Trophoblast cell (in vitro differentiated cells and primary cell): ENCODE data around the gene ARHGAP10.

Experiments
- DNase-seq, 2 donors: peaks; one replicate each; pipeline ENCODE4 v3.0.0-alpha.2; 2016
- H2AFZ ChIP-seq: 2 replicates; pipeline ENCODE4 v1.6.1; 2013; ENCODE audit warnings: low read length, moderate library complexity, mild to moderate bottlenecking; ENCODE audit not compliant: insufficient read depth, poor library complexity
- H2AK5ac ChIP-seq: 2 replicates; pipeline ENCODE4 v1.6.1; 2013; ENCODE audit warnings: mild to moderate bottlenecking, low read length
- H2BK120ac ChIP-seq: 2 replicates; pipeline ENCODE4 v1.6.1; 2013; ENCODE audit warnings: low read length, mild to moderate bottlenecking, moderate library complexity; ENCODE audit not compliant: insufficient read depth, poor library complexity
- H2BK12ac ChIP-seq: 2 replicates; pipeline ENCODE4 v1.6.1; 2013; ENCODE audit warnings: mild to moderate bottlenecking, low read length, moderate library complexity
- H2BK5ac ChIP-seq: 2 replicates; pipeline ENCODE4 v1.6.1; 2013; ENCODE audit warnings: low read length, low read depth, moderate library complexity, mild to moderate bottlenecking; ENCODE audit not compliant: poor library complexity
- H3K14ac ChIP-seq: 2 replicates; pipeline ENCODE4 v1.6.1; 2013; ENCODE audit warnings: mild to moderate bottlenecking, low read length
- H3K18ac ChIP-seq: 2 replicates; pipeline ENCODE4 v1.6.1; 2013; ENCODE audit warnings: mild to moderate bottlenecking, low read length
- H3K23ac ChIP-seq: 2 replicates; pipeline ENCODE4 v1.6.1; 2013; ENCODE audit warnings: low read length
- H3K27ac ChIP-seq: 2 replicates; pipeline ENCODE4 v1.5.1; 2013; ENCODE audit warnings: low read depth, mild to moderate bottlenecking, inconsistent platforms, low read length, moderate library complexity
- H3K27me3 ChIP-seq: 2 replicates; pipeline ENCODE4 v1.6.1; 2013; ENCODE audit warnings: inconsistent platforms, mild to moderate bottlenecking, low read length, moderate library complexity; ENCODE audit not compliant: insufficient read depth
- H3K36me3 ChIP-seq, 2 experiments: 1 replicate in 1 of 2; 2 replicates in 1 of 2; pipeline ENCODE4 v1.6.1; 2013; ENCODE audit warnings: low read length in 2 of 2, mild to moderate bottlenecking in 2 of 2, moderate library complexity in 1 of 2; ENCODE audit not compliant: insufficient read depth in 2 of 2, control insufficient read depth in 1 of 2
- H3K4ac ChIP-seq: 2 replicates; pipeline ENCODE4 v1.6.1; 2013; ENCODE audit warnings: low read depth, mild to moderate bottlenecking, low read length, moderate library complexity
- H3K4me1 ChIP-seq, 2 experiments: 1 replicate in 1 of 2; 2 replicates in 1 of 2; pipeline ENCODE4 v1.6.1; 2013; ENCODE audit warnings: low read length in 2 of 2, mild to moderate bottlenecking in 2 of 2, moderate library complexity in 1 of 2; ENCODE audit not compliant: insufficient read depth in 2 of 2, control insufficient read depth in 1 of 2
- H3K4me2 ChIP-seq: 2 replicates; pipeline ENCODE4 v1.6.1; 2013; ENCODE audit warnings: inconsistent platforms, mild to moderate bottlenecking, low read length, moderate library complexity
- H3K4me3 ChIP-seq: 2 replicates; pipeline ENCODE4 v1.5.1; 2013; ENCODE audit warnings: mild to moderate bottlenecking, low read depth, low read length, inconsistent platforms
- H3K79me1 ChIP-seq: one replicate; pipeline ENCODE4 v1.6.1; 2013; ENCODE audit warnings: low read length
- H3K79me2 ChIP-seq: 2 replicates; pipeline ENCODE4 v1.6.1; 2013; ENCODE audit warnings: low read length, mild to moderate bottlenecking; ENCODE audit not compliant: control insufficient read depth, insufficient read depth, poor library complexity
- H3K9ac ChIP-seq: 2 replicates; pipeline ENCODE4 v1.6.1; 2013; ENCODE audit warnings: mild to moderate bottlenecking, low read length
- H3K9me3 ChIP-seq: 2 replicates; pipeline ENCODE4 v1.6.1; 2013; ENCODE audit warnings: low read depth, mild to moderate bottlenecking, control low read depth, inconsistent platforms, low read length; ENCODE audit not compliant: insufficient read depth
- H4K12ac ChIP-seq: 2 replicates; pipeline ENCODE4 v1.6.1; 2013; ENCODE audit warnings: low read depth, mild to moderate bottlenecking, low read length, moderate library complexity
- H4K8ac ChIP-seq: 2 replicates; pipeline ENCODE4 v1.6.1; 2013; ENCODE audit warnings: low read depth, mild to moderate bottlenecking, low read length, moderate library complexity
- H4K91ac ChIP-seq: one replicate; pipeline ENCODE4 v1.6.1; 2013; ENCODE audit warnings: low read depth, mild to moderate bottlenecking, low read length, moderate library complexity
- WGBS: extraction: QIAGEN DNeasy Blood & Tissue Kit; methylation state at CpG from one replicate; pipeline ENCODE4 v1.1.7; 2013; ENCODE audit warnings: missing lambda C conversion rate; ENCODE audit not compliant: insufficient read length, insufficient coverage; ENCODE audit errors: extremely low coverage; 5-methylcytosine and 5-hydroxymethylcytosine counted together

Gene ARHGAP10

DNA sequence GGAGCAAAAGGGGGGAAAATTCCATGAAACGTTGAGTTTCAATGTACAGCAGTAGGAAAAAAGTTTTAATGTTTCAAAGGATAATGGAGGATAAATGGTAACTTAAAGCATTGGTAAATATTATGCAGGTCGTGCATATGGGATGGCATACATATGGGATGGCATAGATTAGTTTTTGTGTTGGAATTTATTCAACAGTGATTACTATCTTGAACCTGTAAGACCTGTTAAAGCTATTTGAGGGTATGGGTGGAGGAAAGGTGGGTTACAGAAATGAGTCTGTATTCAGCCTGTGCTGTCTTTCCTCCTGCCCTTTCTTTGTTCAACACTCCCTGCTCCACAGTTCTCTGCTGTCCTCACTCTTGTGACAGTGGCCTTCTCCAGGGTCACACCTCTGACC lies 54.6 kb downstream of the ARHGAP10 start:
- Histone ChIP-seq H3K23ac (no peak overlapping the region), H3K4me2 (no peak overlapping the region), H2AFZ (no peak overlapping the region), H2BK120ac (no peak overlapping the region), H2BK12ac (no peak overlapping the region), H3K9me3 (no peaks in the 10 kb centered on the region), H3K79me1 (no peaks in the 10 kb centered on the region), H2AK5ac (no peak overlapping the region), H2BK5ac (no peak overlapping the region), H4K91ac (no peak overlapping the region), H3K4ac (peak overlapping the region; percentile 17), H4K12ac (no peak overlapping the region), H3K27ac (no peak overlapping the region), H4K8ac (no peak overlapping the region), H3K79me2 (peaks cover 4% of the 10 kb centered on the region), H3K4me3 (no peak overlapping the region), H3K14ac (no peak overlapping the region), H3K27me3 (no peaks in the 10 kb centered on the region), H3K9ac (no peak overlapping the region), H3K36me3 (no peaks in the 10 kb centered on the region), H3K4me1 (peaks cover 10% of the 10 kb centered on the region in 2 experiments), H3K18ac (no peak overlapping the region)
- no CpG with 5 or more reads among the region's 2 CpGs for WGBS
- peak in 1 of 2 donors; percentile 70 for DNase-seq

DNA sequence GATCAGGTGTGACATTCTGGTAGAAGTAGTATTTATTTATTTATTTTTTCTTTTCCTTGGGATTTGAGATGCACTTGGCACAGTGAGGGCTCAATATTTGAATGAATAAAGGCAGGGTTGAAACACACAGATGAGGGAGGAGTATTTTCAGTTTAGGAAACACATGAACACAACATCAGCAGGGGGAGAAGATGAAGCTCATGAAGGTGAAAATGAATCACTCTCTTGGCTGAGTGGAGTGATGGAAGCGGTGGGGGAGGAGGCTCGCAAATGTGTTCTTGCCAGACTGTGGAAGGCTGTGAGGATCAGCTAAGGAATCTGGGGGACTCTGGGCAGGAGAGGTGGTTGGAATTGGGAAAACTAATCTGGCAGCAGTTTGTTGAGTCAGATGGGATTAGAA lies 55.3 kb downstream of the ARHGAP10 start:
- Histone ChIP-seq H4K8ac (no peak overlapping the region), H3K79me2 (peaks cover 4% of the 10 kb centered on the region), H2AFZ (no peak overlapping the region), H3K18ac (no peak overlapping the region), H3K9ac (no peak overlapping the region), H2BK5ac (no peak overlapping the region), H3K27ac (no peak overlapping the region), H3K4me2 (no peak overlapping the region), H3K79me1 (no peaks in the 10 kb centered on the region), H2BK12ac (no peak overlapping the region), H3K4me1 (peaks cover 10% of the 10 kb centered on the region in 2 experiments), H3K36me3 (no peaks in the 10 kb centered on the region), H3K9me3 (no peaks in the 10 kb centered on the region), H4K12ac (no peak overlapping the region), H3K4ac (peak overlapping the region; percentile 1), H3K27me3 (no peaks in the 10 kb centered on the region), H2AK5ac (no peak overlapping the region), H3K23ac (no peak overlapping the region), H3K4me3 (no peak overlapping the region), H2BK120ac (no peak overlapping the region), H3K14ac (no peak overlapping the region), H4K91ac (no peak overlapping the region)
- WGBS, result no CpG with 5 or more reads among the region's 2 CpGs
- DNase-seq, result no peak

DNA sequence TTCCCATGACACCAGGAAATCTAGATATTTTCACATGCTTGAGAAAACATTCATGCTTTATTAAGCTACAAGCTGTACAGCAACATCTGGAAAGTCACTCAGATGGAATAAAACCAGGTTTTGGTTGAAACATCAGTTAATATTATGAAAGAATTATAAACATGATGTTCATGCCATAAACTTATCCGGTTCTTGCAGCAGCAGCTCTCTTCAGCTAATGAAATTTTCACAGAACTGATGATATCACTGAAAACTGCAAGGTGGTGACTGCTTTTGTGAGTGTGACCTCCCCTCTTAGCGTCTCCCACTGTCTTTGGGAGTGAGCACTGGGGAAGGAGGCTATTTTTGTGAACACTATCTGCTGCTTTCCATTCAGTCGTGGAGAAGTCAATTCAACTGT lies 56.9 kb downstream of the ARHGAP10 start:
- Histone ChIP-seq H3K4me3 (no peak overlapping the region), H3K4me1 (peaks cover 10 to 13% of the 10 kb centered on the region in 2 experiments), H3K4me2 (no peak overlapping the region), H3K27ac (no peak overlapping the region), H4K12ac (no peak overlapping the region), H3K9ac (no peak overlapping the region), H3K79me1 (no peaks in the 10 kb centered on the region), H3K4ac (no peak overlapping the region), H2BK12ac (no peak overlapping the region), H3K36me3 (no peaks in the 10 kb centered on the region), H3K9me3 (no peaks in the 10 kb centered on the region), H3K18ac (no peak overlapping the region), H3K23ac (no peak overlapping the region), H2AK5ac (no peak overlapping the region), H2AFZ (no peak overlapping the region), H3K27me3 (no peaks in the 10 kb centered on the region), H4K91ac (no peak overlapping the region), H3K79me2 (peaks cover 4% of the 10 kb centered on the region), H4K8ac (no peak overlapping the region), H3K14ac (no peak overlapping the region), H2BK120ac (no peak overlapping the region), H2BK5ac (no peak overlapping the region)
- no CpG with 5 or more reads among the region's 3 CpGs for WGBS
- no peak for DNase-seq

DNA sequence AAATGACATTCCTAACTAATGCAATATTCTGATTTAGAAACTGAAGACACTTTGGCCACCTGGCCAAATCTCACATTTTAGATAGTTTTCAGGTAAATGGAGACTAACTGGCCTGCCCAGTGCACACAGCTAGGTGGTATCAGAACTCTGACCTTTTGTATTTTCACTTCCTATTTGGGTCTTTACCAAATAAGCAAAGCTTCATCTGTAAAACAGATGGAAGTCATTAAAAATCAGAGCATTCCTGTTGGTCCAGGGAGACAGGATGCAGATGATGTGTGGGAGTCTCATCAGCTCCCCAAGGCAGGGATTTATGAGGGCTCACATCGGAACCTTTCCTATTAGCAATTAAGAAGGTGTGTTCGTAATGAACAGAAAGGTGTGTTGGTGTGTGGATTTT lies 57.7 kb downstream of the ARHGAP10 start:
- Histone ChIP-seq H2AFZ (no peak overlapping the region), H3K9ac (no peak overlapping the region), H3K79me1 (no peaks in the 10 kb centered on the region), H2AK5ac (no peak overlapping the region), H2BK5ac (no peak overlapping the region), H3K27me3 (no peaks in the 10 kb centered on the region), H3K23ac (no peak overlapping the region), H3K27ac (no peak overlapping the region), H3K4me1 (peaks cover 10 to 15% of the 10 kb centered on the region in 2 experiments), H4K12ac (no peak overlapping the region), H3K9me3 (no peaks in the 10 kb centered on the region), H4K91ac (no peak overlapping the region), H3K18ac (no peak overlapping the region), H3K36me3 (no peaks in the 10 kb centered on the region), H4K8ac (no peak overlapping the region), H3K4me2 (no peak overlapping the region), H3K4me3 (no peak overlapping the region), H2BK120ac (no peak overlapping the region), H3K14ac (no peak overlapping the region), H2BK12ac (no peak overlapping the region), H3K4ac (no peak overlapping the region), H3K79me2 (peaks cover 4% of the 10 kb centered on the region)
- no CpG with 5 or more reads among the region's 2 CpGs for WGBS
- peak in 1 of 2 donors; percentile 55 for DNase-seq
